GM23248 (cell line): ENCODE data around the gene NTF3.

Source experiments
- EZH2 ChIP-seq: fragments of 200-600 bp; sonication (generic); IDR thresholded peaks from 2 replicates; pipeline ENCODE4 v1.6.1; 2018; ENCODE audit warnings: antibody characterized with exemption, mild to moderate bottlenecking; ENCODE audit not compliant: insufficient read depth, poor library complexity, severe bottlenecking
- EZH2phosphoT487 ChIP-seq: fragments of 200-600 bp; sonication (generic); IDR thresholded peaks from 2 replicates; pipeline ENCODE4 v1.6.1; 2018; ENCODE audit warnings: antibody characterized with exemption, moderate library complexity, mild to moderate bottlenecking, low read depth; ENCODE audit not compliant: insufficient read depth

DNA sequence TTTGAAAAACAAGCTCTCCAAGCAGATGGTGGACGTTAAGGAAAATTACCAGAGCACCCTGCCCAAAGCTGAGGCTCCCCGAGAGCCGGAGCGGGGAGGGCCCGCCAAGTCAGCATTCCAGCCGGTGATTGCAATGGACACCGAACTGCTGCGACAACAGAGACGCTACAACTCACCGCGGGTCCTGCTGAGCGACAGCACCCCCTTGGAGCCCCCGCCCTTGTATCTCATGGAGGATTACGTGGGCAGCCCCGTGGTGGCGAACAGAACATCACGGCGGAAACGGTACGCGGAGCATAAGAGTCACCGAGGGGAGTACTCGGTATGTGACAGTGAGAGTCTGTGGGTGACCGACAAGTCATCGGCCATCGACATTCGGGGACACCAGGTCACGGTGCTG, 62.4 kb downstream of the NTF3 start:
- TF ChIP-seq EZH2phosphoT487 (no peak), EZH2 (no peak)
